GM21381 (cell line): ENCODE measurements around the gene H2BK1.

Experiments used
- ATAC-seq: cut with Tn5 transposase; IDR thresholded peaks from one replicate; pipeline ENCODE4 v1.9.1; 2021; ENCODE audit warnings: mild to moderate bottlenecking, moderate library complexity; ENCODE audit not compliant: unreplicated experiment

The H2BK1 gene

DNA sequence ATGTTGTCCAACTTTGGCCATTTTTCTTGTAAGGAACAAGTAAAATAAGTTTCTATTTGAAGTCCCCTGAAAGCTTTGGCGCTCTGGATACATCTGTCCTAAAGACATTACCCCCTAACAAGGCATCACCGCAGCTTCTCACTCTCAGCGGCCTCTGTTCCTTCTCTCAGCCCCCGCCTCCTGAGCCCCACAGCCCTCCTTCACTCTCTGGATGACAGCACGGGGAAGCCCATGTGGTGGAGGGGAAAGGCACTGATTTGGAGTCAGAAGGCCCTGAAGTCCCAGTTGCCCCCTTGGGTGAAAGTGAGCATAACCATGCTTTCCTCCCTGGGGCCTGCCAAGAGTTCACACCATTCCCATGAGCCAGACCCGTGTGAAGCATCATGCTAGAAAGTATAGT lies 4.6 kb downstream of the H2BK1 start:
- ATAC-seq: no peak

DNA sequence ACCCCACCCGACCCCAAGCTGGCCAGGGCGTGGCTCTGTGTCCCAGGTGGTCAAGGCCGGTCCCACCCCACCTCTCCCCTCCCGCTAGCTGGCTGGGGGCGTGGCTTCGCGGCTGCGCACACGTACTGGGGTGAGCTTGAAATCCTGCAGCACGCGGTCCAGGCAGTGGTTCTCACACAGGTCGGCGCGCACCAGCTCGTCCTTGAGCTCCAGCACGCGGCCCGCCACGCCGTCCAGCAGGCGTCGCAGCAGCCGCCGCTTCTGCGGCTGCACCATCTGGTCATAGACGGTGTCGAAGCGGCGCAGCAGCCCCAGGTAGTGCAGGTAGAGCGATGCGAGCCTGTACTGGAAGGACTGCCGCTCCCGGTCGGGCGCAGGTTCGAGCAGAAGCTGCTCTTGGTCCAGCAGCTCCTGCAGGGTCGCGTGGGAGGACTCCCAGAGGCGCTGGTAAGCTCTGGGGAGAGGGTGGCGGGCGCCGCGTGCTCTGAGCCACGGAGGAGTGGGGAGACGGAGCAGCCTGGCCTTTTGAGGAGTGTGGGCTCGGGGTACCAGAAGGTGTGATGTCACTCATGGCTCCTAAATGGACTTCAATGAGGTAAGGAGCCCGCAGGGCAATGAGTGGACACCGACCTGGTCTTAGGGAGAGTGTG lies 5.8 kb downstream of the H2BK1 start:
- ATAC-seq: no peak

DNA sequence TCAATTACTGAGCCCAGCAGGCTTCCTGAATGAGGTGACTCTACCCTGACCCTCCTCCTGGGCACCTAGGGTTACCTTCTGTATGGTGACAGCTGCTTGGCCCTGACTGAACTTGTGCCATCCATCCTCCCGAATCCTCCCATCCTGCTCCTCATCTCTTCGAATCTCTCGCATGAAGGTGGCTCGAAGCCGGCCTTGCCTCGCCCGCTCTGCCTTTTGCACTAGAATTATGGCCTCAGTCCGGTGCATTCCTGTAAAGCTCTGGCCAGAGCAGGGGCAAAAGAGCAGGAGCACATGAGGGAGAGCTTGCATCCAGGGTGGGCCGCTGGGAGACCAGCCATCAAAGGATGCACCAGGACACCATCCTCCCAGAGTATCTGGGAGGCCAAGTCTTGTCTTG lies 7.5 kb downstream of the H2BK1 start:
- ATAC-seq: no peak

DNA sequence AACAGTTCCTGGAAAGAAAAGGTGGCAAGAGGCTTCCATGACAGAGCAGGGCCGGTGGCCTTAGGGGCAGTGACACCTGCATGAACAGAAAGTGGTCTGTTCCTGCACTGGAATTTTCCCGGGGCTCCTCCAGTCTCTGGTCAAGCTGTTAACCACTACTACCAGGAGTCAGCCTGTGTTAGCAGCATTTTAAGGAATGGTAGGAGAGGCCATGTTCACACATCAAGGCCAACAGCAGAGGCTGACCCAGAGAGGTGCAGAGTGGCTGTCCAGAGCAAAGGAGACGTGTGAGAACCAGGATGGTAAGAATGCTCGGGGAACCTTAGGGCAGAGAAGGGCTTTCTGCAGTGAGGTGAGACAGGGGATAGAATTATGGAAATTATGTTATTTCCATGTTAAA lies 8.5 kb downstream of the H2BK1 start:
- no peak for ATAC-seq

DNA sequence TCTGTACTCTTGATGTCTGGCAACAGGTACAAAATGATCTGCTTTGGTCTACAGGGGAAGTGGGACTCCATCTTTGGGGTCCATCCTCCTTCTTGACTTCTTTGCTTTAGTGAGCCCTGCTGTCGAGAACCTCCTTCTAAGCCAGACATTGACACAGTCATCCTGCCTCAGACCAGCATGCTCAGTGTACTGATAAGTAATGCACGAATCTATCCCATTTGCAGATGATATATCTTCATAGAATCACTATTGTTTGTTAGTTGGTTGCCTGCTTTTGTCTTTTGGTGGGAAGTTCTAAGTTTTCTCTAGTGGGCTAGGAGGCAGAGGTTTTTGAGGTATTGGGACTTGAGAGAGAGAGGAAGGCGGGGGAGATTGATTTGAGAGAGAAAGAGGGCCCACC lies 8.9 kb downstream of the H2BK1 start:
- no peak for ATAC-seq

DNA sequence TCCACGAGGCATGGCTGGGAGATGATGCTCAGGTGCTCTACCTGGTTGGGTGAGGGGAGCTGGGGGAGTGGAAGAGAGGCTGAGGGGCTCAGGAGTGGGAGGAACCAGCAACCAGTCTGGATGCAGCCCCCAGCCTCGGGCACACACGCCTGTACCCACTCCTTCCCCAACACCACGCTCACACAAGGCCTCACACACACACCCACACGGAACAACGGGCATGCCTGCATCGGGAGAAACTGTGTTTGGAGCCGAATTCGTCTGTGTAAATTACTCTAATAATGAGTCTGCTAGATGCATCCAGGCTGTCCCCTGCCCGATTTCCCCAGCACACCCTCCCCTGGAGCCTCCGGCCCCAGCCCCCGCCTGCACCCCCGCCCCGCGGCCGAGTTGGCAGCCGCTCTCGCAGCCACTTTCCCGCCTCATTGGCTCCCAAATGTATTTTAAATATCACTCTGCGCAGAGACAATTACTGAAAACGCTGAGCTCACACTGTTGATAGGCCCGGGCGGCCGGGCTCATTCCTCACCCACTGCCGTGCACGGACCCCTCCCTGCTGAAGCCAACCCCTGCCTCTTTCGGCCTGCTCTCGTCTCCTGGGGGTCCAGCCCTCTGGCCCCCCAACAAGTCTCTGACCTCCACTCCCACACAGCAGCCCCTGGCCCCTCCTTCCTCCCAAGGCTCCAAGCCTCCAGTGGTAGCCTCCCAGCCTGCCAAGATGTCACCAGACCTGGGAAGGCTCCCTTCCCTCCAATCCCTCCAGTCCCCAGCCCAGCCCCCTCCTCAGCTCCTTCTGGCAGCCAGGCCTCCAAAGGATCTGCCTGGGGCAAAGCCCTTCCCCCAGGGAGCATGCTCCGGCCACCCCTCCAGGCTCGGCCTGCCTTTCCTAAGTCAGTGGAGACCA lies 11.1 kb downstream of the H2BK1 start:
- ATAC-seq: no peak

DNA sequence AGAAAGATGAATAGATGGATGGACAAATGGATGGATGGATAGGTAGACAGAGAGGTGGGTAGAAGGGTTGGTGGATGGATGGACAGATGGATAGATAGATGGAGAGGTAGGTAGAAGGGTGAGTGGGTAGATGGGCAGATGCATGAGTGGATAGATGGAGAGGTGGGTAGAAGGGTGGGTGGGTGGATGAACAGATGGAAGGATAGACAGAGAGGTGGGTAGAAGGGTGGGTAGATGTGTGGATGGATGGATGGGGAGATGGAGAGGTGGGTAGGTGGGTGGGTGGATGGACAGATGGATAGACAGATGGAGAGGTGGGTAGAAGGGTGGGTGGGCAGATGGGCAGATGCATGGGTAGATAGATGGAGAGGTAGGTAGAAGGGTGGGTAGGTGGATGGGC lies 12.4 kb downstream of the H2BK1 start:
- ATAC-seq: no peak

DNA sequence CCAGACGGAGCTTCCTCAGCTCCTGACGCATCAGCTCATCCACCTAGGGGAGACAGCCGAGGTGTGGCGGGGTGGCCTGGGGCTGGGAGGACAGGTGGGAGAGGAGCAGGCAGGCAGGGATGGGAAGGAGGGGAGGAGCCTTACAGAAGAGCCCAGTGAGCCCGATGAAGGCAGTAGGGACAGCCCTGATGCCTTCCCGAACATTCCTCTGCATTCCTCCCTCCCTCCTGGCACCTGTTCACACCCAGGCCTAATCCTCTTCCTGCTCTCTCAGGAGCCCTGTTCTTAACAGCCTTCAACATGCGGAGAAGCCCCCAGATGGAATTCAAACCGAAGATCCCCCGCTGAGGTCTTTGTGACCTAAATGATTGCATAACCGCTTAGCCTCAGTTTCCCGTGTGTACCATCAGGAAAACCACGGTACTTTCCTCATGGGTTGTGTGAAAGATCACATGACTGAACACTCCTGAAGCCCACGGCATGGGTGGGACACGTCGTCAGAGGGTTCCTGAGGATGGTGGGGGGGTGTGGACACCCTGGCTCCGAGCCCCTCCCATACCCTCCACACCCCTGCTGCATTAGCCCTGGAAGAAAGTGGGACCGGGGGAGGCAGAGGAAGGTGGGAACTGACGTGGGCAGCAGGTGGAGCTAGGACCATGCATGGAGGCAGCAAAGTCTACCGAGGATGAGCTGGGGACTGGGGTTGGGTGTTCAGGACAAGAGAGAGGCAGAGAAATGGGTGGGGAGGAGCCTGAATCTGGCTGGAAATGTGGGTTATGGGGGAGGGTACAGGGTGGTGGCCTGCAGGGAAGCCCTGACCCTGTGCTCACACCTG lies 14.5 kb downstream of the H2BK1 start:
- no peak for ATAC-seq

DNA sequence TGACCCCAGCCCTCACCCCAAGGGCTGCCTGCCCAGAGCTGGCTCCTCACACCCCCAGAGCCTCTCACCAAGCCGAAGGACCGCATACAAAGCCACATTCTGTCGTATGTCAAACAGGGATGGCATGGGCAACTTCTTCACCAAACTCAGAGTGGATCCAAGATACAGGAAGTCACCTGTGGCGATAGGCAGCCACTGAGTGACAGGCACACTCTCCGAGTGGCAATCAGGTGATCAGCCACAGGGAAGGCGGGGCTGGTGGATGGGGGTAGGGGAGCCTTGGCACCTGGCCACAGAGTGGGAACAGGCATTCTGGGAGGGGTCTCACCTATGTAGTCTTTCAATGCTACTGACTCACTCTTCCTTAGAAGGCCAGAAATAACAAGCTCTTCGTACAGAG lies 16.1 kb downstream of the H2BK1 start:
- ATAC-seq: no peak

DNA sequence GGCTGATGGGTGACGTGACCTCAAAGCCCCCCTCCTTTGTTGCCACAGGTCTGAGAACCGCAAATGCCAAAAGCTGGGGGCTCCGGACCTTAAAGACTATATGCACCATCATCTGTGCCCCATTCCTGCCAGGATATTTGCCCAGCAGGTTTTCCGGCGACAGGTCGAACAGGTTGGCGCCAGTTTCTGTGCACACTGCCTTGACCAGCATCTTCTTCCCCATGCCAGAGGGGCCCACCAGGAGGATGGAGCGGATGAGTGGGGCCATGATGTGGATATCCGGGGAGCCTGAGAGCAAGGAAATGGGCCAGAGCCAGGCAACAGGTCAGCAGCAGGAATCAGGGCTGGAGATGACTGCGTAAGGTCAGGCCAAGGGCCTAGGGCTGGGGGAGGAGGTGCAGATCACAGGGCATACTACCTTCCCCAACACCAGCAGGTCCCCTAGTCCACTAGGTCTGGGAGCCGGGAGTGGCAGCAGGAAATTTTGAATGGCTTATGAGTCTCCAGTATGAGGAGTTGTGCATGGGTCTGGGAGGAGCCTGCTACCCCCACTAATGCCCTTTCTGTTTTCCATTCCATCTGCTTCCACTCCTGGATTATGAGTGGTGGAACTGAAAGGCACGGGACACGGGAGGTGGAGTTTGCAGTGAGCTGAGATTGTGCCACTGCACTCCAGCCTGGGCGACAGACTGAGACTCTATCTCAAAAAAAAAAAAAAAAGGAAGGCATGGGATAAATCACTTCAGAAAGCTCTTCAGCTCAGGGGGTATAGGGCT lies 16.9 kb downstream of the H2BK1 start:
- no peak for ATAC-seq

DNA sequence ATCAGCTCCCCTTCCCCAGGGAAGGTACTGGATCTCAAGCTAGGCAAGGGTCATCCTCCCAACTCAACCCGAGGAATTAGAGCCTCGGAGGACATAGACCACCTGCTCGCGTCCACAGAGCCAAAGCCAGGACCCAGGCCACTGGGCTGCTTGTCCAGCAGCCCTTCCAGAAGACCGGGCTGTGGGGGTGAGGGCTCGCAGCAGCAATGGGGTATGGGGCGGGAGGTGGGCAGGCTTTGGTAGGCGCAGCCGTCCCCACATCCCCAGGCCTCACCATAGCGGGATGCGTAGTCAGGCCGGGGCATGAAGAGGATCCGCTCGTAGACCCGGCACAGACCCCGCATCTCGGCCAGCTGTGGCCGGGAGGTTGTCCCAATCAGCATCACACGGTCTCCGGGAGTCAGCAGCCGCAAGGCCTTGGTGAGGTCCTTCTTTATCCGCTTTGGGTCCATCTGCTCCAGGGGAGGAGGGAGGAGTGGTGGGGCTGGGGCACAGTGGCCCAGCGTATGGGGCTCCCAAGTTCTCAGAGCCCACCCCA lies 18.2 kb downstream of the H2BK1 start:
- no peak for ATAC-seq

DNA sequence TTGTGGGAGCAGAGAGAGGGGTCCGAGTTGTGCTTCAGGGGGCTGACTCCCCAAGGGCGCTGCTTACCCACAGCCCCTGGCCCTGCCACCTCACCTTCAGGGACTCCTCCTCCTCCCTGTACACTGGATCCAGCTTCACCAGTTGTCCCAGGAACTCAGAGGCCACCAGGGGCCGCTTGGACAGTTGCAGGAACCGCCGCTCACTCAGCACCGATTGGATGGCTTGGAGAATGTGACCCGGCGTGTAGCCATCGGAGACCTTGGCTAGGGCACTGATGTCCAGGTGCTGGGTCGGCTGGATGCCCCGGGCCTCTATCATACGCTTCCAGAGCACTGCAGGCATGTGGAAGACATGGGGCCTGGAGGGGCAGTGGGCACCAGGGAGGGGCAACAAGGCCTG lies 18.7 kb downstream of the H2BK1 start:
- no peak for ATAC-seq

DNA sequence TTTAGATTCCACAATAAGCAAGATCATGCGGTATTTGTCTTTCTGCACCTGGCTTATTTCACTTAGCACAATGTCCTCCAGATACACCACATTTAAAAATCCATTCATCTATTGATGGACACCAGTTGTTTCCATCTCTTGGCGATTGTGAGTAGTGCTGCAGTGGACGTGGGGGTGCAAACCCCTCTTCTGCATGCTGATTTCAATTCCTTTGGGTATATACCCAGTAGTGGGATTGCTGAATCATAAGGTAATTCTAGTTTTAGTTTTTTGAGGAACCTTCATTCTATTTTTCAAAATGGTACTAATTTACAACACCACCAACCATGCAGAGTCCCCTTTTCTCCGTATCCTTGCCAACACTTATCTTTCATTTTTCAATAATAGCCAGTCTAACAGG lies 21.2 kb downstream of the H2BK1 start:
- no peak for ATAC-seq

DNA sequence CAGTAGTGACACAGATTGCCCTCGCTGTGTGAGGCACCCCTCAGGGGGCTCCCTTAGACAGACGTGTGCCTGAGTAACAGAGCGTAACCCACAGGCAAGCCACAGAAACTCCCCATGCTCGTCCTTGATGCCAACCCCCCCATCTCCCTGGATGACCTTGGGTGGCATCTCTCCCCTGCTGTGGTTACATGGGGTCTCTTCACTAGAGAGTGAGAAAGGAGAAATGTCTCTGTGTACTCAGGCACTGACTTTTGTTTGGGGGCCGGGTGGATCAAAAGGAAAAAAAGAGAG lies 22.1 kb downstream of the H2BK1 start:
- no peak for ATAC-seq

DNA sequence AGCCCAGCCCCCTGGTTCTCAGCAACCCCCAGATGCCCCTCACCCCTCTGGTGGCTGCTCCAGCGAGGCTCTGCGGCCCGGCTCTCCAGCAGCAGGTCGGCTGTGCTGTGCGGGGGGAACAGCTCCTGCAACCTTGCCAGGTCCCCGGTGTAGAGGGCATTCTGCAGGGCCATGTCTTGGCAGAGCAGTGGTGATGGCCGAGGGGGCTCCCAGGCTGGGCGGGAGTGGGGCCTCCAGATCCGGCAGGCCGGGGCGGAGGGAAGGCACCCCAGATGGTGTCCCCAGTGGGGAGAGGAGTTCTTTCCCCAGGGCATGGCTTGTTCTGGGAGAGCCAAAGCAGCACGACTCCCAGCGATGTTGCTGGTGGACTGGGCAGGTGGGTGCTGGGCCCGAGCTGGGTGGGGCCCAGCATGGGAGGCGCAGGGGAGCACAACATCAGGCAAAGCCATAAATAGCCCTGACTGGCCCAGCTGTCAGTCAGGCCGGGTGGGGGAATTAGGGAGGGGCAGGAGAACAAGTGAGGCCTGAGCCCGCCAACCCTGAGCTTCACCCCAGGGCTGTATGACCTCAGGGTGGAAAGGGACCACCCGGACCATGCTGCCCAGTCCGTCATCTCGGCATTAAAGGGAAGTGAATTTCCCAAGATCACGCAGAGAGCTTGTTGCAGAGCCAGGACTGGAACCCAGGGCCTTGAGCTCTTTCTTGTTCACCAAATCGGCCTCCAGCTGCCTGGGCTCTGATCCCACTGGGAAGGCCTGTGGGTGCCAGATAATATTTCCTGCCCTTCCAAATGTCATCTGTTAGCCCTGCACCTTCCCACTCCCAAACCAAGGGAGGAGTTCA lies 22.7 kb downstream of the H2BK1 start:
- ATAC-seq: no peak

DNA sequence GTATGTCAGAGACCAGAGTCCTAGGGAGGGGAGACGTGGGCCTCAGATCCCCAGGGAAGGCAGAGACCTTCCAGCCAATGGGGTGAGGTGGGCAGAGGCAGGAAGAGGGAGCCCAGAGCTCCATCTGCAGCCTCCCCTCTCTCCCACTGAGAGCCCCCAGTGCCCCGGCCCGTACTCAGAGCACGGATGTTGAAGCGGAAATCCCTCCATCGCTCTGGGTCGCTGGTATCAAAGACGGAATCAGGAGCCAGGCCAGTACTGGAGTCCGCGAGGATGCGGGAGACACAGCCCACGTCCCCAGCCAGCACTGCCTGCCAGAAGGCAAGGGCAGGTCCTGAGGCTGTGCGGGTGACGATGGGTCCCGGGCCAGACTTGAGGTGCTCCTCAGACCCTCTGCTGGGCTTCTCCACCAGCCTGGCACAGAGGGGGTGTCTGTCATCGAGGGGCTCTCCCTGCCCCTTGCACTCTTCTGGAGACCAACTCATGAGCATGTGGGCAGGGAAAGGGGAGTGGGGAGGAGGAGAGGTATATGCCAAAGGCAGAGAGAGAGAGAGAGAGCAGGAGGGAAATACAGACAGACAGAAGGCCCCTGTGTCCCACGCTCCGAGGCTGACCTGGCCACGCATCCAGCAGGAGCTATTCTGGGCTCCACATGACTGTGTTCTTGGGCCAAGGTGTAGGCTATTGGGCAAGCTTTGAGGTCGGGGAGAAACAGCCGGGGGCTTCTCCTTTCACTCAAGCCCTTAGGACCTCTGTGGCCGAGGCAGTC lies 23.5 kb downstream of the H2BK1 start, which contains the start of gene ASB10:
Gene ASB10, minus strand, starts transcription at position 611 of the 769 bp plus-strand sequence. Its CDS starts 120 bp downstream, at position 491.
- ATAC-seq: no peak

DNA sequence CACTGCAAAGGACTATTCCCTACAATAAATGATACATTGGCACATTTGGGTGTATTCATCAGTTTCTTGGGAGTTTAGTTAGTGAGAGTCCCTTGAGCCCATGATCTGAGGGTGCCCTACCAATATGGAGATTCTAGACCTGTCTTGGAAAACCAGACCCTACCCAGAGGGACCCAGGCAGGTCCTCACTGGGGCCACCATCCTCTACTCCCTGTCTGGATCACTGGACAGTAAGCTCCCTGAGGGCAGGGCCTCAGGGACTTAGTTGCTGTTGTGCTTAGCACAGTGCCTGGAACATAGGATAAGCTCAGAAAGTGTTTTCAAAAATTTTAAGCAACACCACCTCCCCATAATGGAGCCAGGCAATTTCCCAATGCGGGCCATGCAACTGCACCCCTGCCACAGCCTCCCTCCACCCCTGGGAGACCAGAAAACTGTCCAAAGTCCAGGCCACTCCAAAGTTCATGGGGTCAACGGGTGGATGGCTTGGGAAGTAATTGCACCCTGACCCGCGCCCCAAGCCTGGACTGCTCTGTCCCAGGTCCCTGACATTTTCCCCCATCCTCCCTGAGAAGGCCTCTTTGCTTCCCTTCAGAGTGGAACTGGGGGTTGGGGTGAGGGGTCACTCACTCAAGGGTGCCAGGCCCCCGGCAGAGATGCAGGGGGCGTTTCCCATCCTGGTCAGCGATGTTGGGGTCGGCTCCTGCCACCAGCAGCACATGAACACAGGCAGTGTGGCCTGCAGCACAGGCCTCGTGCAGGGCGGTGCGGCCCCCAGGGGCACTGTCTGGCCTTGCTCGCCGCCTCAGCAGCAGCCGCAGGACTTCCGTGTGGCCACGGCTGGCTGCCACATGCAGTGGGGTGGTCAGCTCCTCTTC lies 24.3 kb downstream of the H2BK1 start:
- ATAC-seq: no peak

DNA sequence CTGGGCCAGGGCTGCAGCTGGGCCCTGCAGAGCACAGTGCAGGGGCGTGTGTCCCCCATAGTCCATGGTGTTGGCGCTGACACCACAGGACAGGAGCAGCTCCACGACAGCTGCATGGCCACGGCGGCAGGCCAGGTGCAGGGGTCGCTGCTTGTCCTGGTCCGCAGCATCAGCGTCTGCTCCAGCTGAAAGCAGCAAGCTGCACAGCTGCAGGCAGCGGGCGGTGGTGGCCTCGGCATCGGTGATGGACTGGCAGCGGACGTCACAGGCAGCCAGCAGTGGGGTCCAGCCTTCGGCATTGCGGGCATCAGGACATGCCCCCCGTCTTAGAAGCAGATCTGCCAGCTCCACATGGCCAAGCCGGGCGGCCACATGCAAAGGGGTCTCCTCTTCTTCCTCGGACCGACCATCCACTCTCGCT lies 29.3 kb downstream of the H2BK1 start:
- ATAC-seq: no peak
